Measurements from ENCODE around the gene ART3.

ART3 gene

DNA sequence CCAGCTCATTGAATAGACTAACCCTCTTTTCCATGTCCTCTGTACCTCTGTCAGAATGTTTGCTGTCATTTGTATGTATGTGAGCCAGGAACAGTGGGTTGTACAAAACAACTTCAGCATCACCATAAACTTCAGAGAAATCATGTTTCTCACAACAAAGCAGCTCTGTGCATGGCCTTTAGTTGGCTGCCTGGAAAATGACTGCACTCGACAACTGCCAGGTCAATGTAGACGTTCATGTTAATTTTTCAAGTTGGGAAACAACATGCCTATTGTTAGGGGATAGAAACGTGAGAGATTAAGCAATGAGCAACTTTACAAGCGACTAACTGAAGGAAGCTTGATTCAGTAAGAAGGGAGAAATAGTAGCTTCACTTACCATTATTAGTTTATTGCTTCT, 20.8 kb upstream of the ART3 start:
- peak overlapping the region; percentile 95 for H3K27ac ChIP-seq (ENCODE audit: low read length)
- H3K4me3 ChIP-seq (ENCODE audit: low read length): no peak overlapping the region
- H3K4me1 ChIP-seq (ENCODE audit: low read length): peaks cover 57% of the 10 kb centered on the region
- H3K4me2 ChIP-seq (ENCODE audit: low read length): peak overlapping the region; percentile 24; the same call in 1 of the 2 replicates
- H3K9me3 ChIP-seq (ENCODE audit: insufficient read depth, low read length): no peaks in the 10 kb centered on the region
- H4K20me1 ChIP-seq (ENCODE audit: insufficient read depth, low read length): no peaks in the 10 kb centered on the region
- no peak overlapping the region for H2AFZ ChIP-seq (ENCODE audit: low read depth, low read length)
- peak overlapping the region; percentile 32; the same call in 1 of the 2 replicates for H3K9ac ChIP-seq (ENCODE audit: low read length)
- H3K36me3 ChIP-seq (replicated peaks; ENCODE audit: low read depth, low read length): peaks cover 3% of the 10 kb centered on the region
- H3K79me2 ChIP-seq (ENCODE audit: low read length): peaks cover 7% of the 10 kb centered on the region; the same call in 1 of the 2 replicates
- TF ChIP-seq, protein P1, sequence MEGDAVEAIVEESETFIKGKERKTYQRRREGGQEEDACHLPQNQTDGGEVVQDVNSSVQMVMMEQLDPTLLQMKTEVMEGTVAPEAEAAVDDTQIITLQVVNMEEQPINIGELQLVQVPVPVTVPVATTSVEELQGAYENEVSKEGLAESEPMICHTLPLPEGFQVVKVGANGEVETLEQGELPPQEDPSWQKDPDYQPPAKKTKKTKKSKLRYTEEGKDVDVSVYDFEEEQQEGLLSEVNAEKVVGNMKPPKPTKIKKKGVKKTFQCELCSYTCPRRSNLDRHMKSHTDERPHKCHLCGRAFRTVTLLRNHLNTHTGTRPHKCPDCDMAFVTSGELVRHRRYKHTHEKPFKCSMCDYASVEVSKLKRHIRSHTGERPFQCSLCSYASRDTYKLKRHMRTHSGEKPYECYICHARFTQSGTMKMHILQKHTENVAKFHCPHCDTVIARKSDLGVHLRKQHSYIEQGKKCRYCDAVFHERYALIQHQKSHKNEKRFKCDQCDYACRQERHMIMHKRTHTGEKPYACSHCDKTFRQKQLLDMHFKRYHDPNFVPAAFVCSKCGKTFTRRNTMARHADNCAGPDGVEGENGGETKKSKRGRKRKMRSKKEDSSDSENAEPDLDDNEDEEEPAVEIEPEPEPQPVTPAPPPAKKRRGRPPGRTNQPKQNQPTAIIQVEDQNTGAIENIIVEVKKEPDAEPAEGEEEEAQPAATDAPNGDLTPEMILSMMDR (IDR thresholded peaks at IDR 0.05; ENCODE audit: low read depth, low read length): no peak
- no peak for TF ChIP-seq EZH2phosphoT487 (IDR thresholded peaks at IDR 0.05; ENCODE audit: low read depth)
- H3K27me3 ChIP-seq (ENCODE audit: low read depth, low read length): no peaks in the 10 kb centered on the region

DNA sequence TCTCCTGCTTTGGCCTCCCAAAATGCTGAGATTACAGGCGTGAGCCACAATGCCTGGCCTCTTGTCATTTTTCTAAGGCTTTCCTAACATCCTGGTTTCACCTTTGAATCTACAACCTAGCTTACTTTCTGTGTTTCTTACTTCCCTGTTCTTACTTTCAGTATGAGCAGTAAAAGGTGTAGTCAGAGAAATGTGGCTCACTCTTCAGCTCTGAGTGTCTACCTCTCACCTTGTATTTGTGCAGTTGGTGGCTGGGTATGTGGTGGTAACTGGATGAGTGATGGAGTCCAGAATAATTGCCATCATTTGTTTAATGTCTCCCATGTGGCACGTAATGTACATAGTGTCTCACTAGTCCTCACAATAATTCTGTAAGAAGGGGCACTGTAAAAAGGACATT, 19.5 kb upstream of the ART3 start:
- H3K36me3 ChIP-seq (replicated peaks; ENCODE audit: low read depth, low read length): peaks cover 3% of the 10 kb centered on the region
- H3K27ac ChIP-seq (ENCODE audit: low read length): peak overlapping the region; percentile 95
- TF ChIP-seq, protein P1 (IDR thresholded peaks at IDR 0.05; ENCODE audit: low read depth, low read length): no peak
- TF ChIP-seq EZH2phosphoT487 (IDR thresholded peaks at IDR 0.05; ENCODE audit: low read depth): no peak
- H4K20me1 ChIP-seq (ENCODE audit: insufficient read depth, low read length): no peaks in the 10 kb centered on the region
- peaks cover 7% of the 10 kb centered on the region; the same call in 1 of the 2 replicates for H3K79me2 ChIP-seq (ENCODE audit: low read length)
- H3K4me2 ChIP-seq (ENCODE audit: low read length): peak overlapping the region; percentile 77
- peaks cover 70% of the 10 kb centered on the region for H3K4me1 ChIP-seq (ENCODE audit: low read length)
- peak overlapping the region; percentile 43 for H3K4me3 ChIP-seq (ENCODE audit: low read length)
- H3K9me3 ChIP-seq (ENCODE audit: insufficient read depth, low read length): no peaks in the 10 kb centered on the region
- peak overlapping the region; percentile 90 for H3K9ac ChIP-seq (ENCODE audit: low read length)
- no peaks in the 10 kb centered on the region for H3K27me3 ChIP-seq (ENCODE audit: low read depth, low read length)
- H2AFZ ChIP-seq (ENCODE audit: low read depth, low read length): no peak overlapping the region

DNA sequence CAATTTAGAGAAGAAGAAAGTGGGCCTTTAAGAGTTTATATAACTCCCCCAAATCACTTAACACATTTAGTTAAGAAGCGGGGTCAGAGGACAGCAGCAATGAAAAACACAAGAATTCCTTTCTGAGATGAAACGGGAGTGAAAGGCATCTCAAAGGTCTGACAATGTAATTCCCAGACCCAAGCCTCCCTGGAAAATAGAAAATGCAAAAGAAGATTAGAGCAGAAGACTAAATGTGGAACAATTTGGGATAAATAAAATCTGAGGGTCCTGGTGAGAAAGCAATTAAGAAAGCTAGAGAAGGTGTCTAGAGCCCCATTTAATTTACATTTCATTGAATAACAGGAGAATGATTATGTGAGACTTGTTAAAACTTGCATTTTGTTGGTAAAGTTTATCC, 19.1 kb upstream of the ART3 start:
- Histone ChIP-seq H4K20me1 (ENCODE audit: insufficient read depth, low read length) (no peaks in the 10 kb centered on the region), H3K9me3 (ENCODE audit: insufficient read depth, low read length) (no peaks in the 10 kb centered on the region)
- no peak for TF ChIP-seq EZH2phosphoT487 (IDR thresholded peaks at IDR 0.05; ENCODE audit: low read depth)
- TF ChIP-seq, protein P1 (IDR thresholded peaks at IDR 0.05; ENCODE audit: low read depth, low read length): no peak

DNA sequence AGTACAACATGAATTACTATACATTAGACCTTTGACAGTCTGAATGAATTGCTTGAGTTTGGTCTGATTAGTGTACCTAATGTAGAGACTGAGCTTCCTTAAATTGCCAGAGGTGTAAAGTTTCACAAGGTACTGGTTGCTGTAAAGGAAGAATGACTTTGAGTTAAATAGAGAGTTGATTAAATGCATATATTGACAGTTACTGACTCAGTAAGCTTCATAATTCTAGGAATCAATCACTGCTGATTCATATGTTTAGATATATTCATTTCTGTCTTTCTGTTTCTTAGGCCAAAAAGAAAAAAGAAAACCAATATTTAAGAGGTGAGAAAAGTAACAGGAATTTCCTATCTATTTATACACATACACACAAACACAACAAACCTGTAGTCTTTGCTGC, 16.2 kb upstream of the ART3 start:
- Histone ChIP-seq H3K36me3 (replicated peaks; ENCODE audit: low read depth, low read length) (peaks cover 6% of the 10 kb centered on the region), H3K79me2 (ENCODE audit: low read length) (peaks cover 16% of the 10 kb centered on the region; the same call in 1 of the 2 replicates), H3K4me3 (ENCODE audit: low read length) (peak overlapping the region; percentile 28), H2AFZ (ENCODE audit: low read depth, low read length) (no peak overlapping the region), H3K9me3 (ENCODE audit: insufficient read depth, low read length) (no peaks in the 10 kb centered on the region), H3K4me1 (ENCODE audit: low read length) (peaks cover 96% of the 10 kb centered on the region), H4K20me1 (ENCODE audit: insufficient read depth, low read length) (no peaks in the 10 kb centered on the region), H3K27me3 (ENCODE audit: low read depth, low read length) (no peaks in the 10 kb centered on the region), H3K9ac (ENCODE audit: low read length) (peak overlapping the region; percentile 90), H3K27ac (ENCODE audit: low read length) (peak overlapping the region; percentile 95), H3K4me2 (ENCODE audit: low read length) (peak overlapping the region; percentile 65)
- TF ChIP-seq, protein P1 (IDR thresholded peaks at IDR 0.05; ENCODE audit: low read depth, low read length): no peak
- TF ChIP-seq EZH2phosphoT487 (IDR thresholded peaks at IDR 0.05; ENCODE audit: low read depth): no peak

More for the DNA sequence above, 19.1 kb upstream of the ART3 start:
- H3K4me2 ChIP-seq (ENCODE audit: low read length): peak overlapping the region; percentile 77
- H3K9ac ChIP-seq (ENCODE audit: low read length): peak overlapping the region; percentile 90
- H3K4me1 ChIP-seq (ENCODE audit: low read length): peaks cover 74% of the 10 kb centered on the region
- H3K79me2 ChIP-seq (ENCODE audit: low read length): peaks cover 7% of the 10 kb centered on the region; the same call in 1 of the 2 replicates
- H3K27me3 ChIP-seq (ENCODE audit: low read depth, low read length): no peaks in the 10 kb centered on the region
- peak overlapping the region; percentile 95 for H3K27ac ChIP-seq (ENCODE audit: low read length)
- peaks cover 3% of the 10 kb centered on the region for H3K36me3 ChIP-seq (replicated peaks; ENCODE audit: low read depth, low read length)
- no peak overlapping the region for H2AFZ ChIP-seq (ENCODE audit: low read depth, low read length)
- H3K4me3 ChIP-seq (ENCODE audit: low read length): peak overlapping the region; percentile 43
